SK-N-SH (cell line): ENCODE results near the gene UBE2S. TPM values are rescaled to one million over a fixed set of nuclear protein-coding genes. Genes with fewer than 3 reads are reported as not detected.

Source experiments
- CTCF ChIA-PET: fragments of 300-600, 350-600 bp; formaldehyde crosslinking; extraction: SDS; loops from one replicate; lab custom pipeline; 2021; lab: Yijun Ruan, JAX
- POLR2A ChIA-PET: fragments of 350-600 bp; sonication (Branson Sonifier 250); formaldehyde crosslinking; extraction: SDS; loops from one replicate; lab custom pipeline; 2020; ENCODE audit warnings: antibody characterized with exemption, inconsistent platforms; lab: Yijun Ruan, JAX
- DNase-seq: peaks from one replicate; pipeline ENCODE4 v3.0.0; 2012
- H2AFZ ChIP-seq: fragments of 200-600 bp; sonication (generic); 2 replicates; pipeline ENCODE4 v1.8.1; 2016; ENCODE audit warnings: antibody characterized with exemption, mild to moderate bottlenecking, low read depth
- H3F3A ChIP-seq: fragments of 200-600 bp; sonication (generic); replicated peaks from 2 replicates; pipeline ENCODE3; 2016; ENCODE audit warnings: antibody characterized with exemption, mild to moderate bottlenecking; ENCODE audit not compliant: insufficient read depth
- H3K27ac ChIP-seq, 2 experiments: fragments of 200-500 bp in 1 of 2; fragments of 200-600 bp in 1 of 2; sonication (Bioruptor generic) in 1 of 2; sonication (generic), shearing (Covaris generic) in 1 of 2; 2 replicates each; pipeline versions ENCODE4 v1.5.1 to v1.6.1; 2014 to 2016; ENCODE audit warnings: low read depth in 2 of 2, inconsistent platforms in 1 of 2, low read length in 1 of 2, mild to moderate bottlenecking in 1 of 2, mixed read lengths in 1 of 2
- H3K27me3 ChIP-seq: fragments of 200-600 bp; sonication (generic), shearing (Covaris generic); 2 replicates; pipeline ENCODE4 v1.6.1; 2016; ENCODE audit warnings: mixed run types; ENCODE audit not compliant: insufficient read depth
- H3K36me3 ChIP-seq, 2 experiments: fragments of 200-500 bp in 1 of 2; fragments of 200-600 bp in 1 of 2; sonication (Bioruptor generic) in 1 of 2; sonication (generic) in 1 of 2; replicated peaks in 1 of 2; 2 replicates each; pipeline versions ENCODE3 to v1.5.1; 2014 to 2016; ENCODE audit warnings: low read length in 1 of 2, mild to moderate bottlenecking in 1 of 2; ENCODE audit not compliant: insufficient read depth in 2 of 2, control insufficient read depth in 1 of 2
- H3K4me1 ChIP-seq, 2 experiments: fragments of 200-500 bp in 1 of 2; fragments of 200-600 bp in 1 of 2; sonication (Bioruptor generic) in 1 of 2; sonication (generic), shearing (Covaris generic) in 1 of 2; 2 replicates each; pipeline versions ENCODE4 v1.5.1 to v1.6.1; 2014 to 2016; ENCODE audit warnings: low read depth in 1 of 2, low read length in 1 of 2, mixed run types in 1 of 2; ENCODE audit not compliant: insufficient read depth in 2 of 2, control insufficient read depth in 1 of 2
- H3K4me2 ChIP-seq: fragments of 200-600 bp; sonication (generic), shearing (Covaris generic); 2 replicates; pipeline ENCODE4 v1.6.1; 2017; ENCODE audit warnings: mixed run types
- H3K4me3 ChIP-seq, 2 experiments: fragments of 200-500 bp in 1 of 2; fragments of 200-600 bp in 1 of 2; sonication (Bioruptor generic) in 1 of 2; sonication (generic), shearing (Covaris generic) in 1 of 2; 2 replicates each; pipeline versions ENCODE4 v1.5.1 to v1.8.1; 2014 to 2016; ENCODE audit warnings: low read depth in 2 of 2, inconsistent platforms in 1 of 2, low read length in 1 of 2, mild to moderate bottlenecking in 1 of 2, mixed read lengths in 1 of 2, moderate library complexity in 1 of 2
- H3K79me2 ChIP-seq: fragments of 200-600 bp; sonication (generic); 2 replicates; pipeline ENCODE4 v1.8.1; 2017; ENCODE audit warnings: mild to moderate bottlenecking; ENCODE audit not compliant: insufficient read depth
- H3K9ac ChIP-seq: fragments of 200-600 bp; sonication (generic); 2 replicates; pipeline ENCODE4 v1.6.1; 2017; ENCODE audit warnings: mixed run types
- H3K9me2 ChIP-seq: fragments of 200-600 bp; sonication (generic); 2 replicates; pipeline ENCODE4 v1.6.1; 2017; ENCODE audit warnings: mixed run types
- H3K9me3 ChIP-seq: fragments of 200-600 bp; sonication (generic); 2 replicates; pipeline ENCODE4 v1.6.1; 2017; ENCODE audit warnings: mixed run types, mild to moderate bottlenecking, moderate library complexity
- H4K20me1 ChIP-seq: fragments of 200-600 bp; sonication (generic); 2 replicates; pipeline ENCODE4 v1.6.1; 2017; ENCODE audit warnings: mild to moderate bottlenecking, mixed run types; ENCODE audit not compliant: insufficient read depth
- FOSL2 ChIP-seq: IDR thresholded peaks from 2 replicates; pipeline ENCODE4 v1.4.0; 2012; ENCODE audit warnings: low read depth, mild to moderate bottlenecking, moderate library complexity, borderline replicate concordance
- FOXJ3 ChIP-seq: sonication (generic); formaldehyde crosslinking; IDR thresholded peaks from 2 replicates; pipeline ENCODE4 v1.5.1; 2020; ENCODE audit warnings: mild to moderate bottlenecking, missing genetic modification reagents
- GABPA ChIP-seq: IDR thresholded peaks from 2 replicates; pipeline ENCODE4 v1.4.0; 2012; ENCODE audit warnings: low read depth, mild to moderate bottlenecking
- GATA2 ChIP-seq: sonication (generic); formaldehyde crosslinking; IDR thresholded peaks from 2 replicates; pipeline ENCODE4 v1.5.0; 2020; ENCODE audit warnings: mild to moderate bottlenecking, missing genetic modification reagents
- JUND ChIP-seq: IDR thresholded peaks from 2 replicates; pipeline ENCODE4 v1.4.0; 2012
- MAX ChIP-seq: IDR thresholded peaks from 2 replicates; pipeline ENCODE4 v1.4.0; 2012; ENCODE audit warnings: low read depth
- MEF2A ChIP-seq: IDR thresholded peaks from 2 replicates; pipeline ENCODE4 v1.4.0; 2012; ENCODE audit warnings: low read depth, borderline replicate concordance
- MXI1 ChIP-seq: IDR thresholded peaks from 2 replicates; pipeline ENCODE4 v1.6.1; 2012; ENCODE audit warnings: mild to moderate bottlenecking, low read depth, low read length, improper control_type of control experiment
- RCOR1 ChIP-seq: fragments of 150-350 bp; IDR thresholded peaks from 2 replicates; pipeline ENCODE4 v1.6.1; 2017; ENCODE audit warnings: antibody characterized with exemption, low read length
- RFX5 ChIP-seq: IDR thresholded peaks from 2 replicates; pipeline ENCODE4 v1.6.1; 2012; ENCODE audit warnings: mild to moderate bottlenecking, improper control_type of control experiment, low read length
- RXRA ChIP-seq: IDR thresholded peaks from 2 replicates; pipeline ENCODE4 v1.4.0; 2012; ENCODE audit warnings: low read depth, mild to moderate bottlenecking, borderline replicate concordance
- TCF12 ChIP-seq: IDR thresholded peaks from 2 replicates; pipeline ENCODE4 v1.4.0; 2012
- TEAD4 ChIP-seq: IDR thresholded peaks from 2 replicates; pipeline ENCODE4 v1.4.0; 2012; ENCODE audit warnings: mild to moderate bottlenecking, borderline replicate concordance; ENCODE audit not compliant: insufficient read depth
- ZBTB33 ChIP-seq: IDR thresholded peaks from 2 replicates; pipeline ENCODE4 v1.4.0; 2012; ENCODE audit warnings: low read depth, borderline replicate concordance
- WGBS: methylation state at CpG from one replicate; pipeline ENCODE4 v1.1.6; 2017; ENCODE audit warnings: low lambda C conversion rate; 5-methylcytosine and 5-hydroxymethylcytosine counted together
- polyA plus RNA-seq, 3 experiments: library from polyadenylated mRNA; depleted of rRNA; stranded (reverse); fragments of >200 nt; gene quantifications; 2 replicates each; pipeline ENCODE4 v1.2.3, GENCODE V29; 2012

UBE2S gene
- polyA plus RNA-seq, 1 of the 3 experiments (the other 2 are of a cell fraction) = 133 TPM

- TF ChIP-seq JUND = no peak
- TF ChIP-seq RXRA = no peak
These were observed 54.9 kb downstream of the UBE2S start (continued) for GRCh38 chr19:55352549-55353145.

- Histone ChIP-seq H3K27ac (no peak overlapping the region), H3K4me1 (peaks cover 0 to 17% of the 10 kb centered on the region in 2 experiments; a peak in 1 of 4 replicates), H3K4me3 (no peak overlapping the region), H3K36me3 (no peaks in the 10 kb centered on the region), H3K27me3 (peaks cover 38% of the 10 kb centered on the region), H3K4me2 (no peak overlapping the region), H3K9me3 (no peaks in the 10 kb centered on the region), H3F3A (peaks cover 15% of the 10 kb centered on the region), H3K9ac (no peak overlapping the region), H3K79me2 (no peaks in the 10 kb centered on the region), H3K9me2 (no peaks in the 10 kb centered on the region), H4K20me1 (no peaks in the 10 kb centered on the region), H2AFZ (no peak overlapping the region)
- ChIA-PET POLR2A (interaction anchor here (1.6 kb wide), 1 partner anchor 13 kb away, joined by 7 read pairs; the partner anchor contains the start of gene KMT5C), CTCF (interaction anchor here (1.0 to 2.5 kb wide), 4 partner anchors 11 to 50 kb away, joined by 3 to 9 read pairs (median 4); partner anchors contain the start of genes KMT5C and TMEM238)
- 83% methylated on average over 4 of the region's 6 CpGs for WGBS
- no peak for DNase-seq
- TF ChIP-seq FOSL2 = no peak
- TF ChIP-seq RXRA = no peak
- TF ChIP-seq MXI1 = no peak
- no peak for TF ChIP-seq ZBTB33
- no peak for TF ChIP-seq RFX5
- TF ChIP-seq FOXJ3 = no peak
- no peak for TF ChIP-seq TCF12
- TF ChIP-seq MEF2A = no peak
- TF ChIP-seq GABPA = no peak
- TF ChIP-seq JUND = no peak
- no peak for TF ChIP-seq GATA2
- no peak for TF ChIP-seq TEAD4
These were observed 55.5 kb downstream of the UBE2S start for GRCh38 chr19:55352040-55352439.

- H2AFZ ChIP-seq = no peak overlapping the region
- H3K79me2 ChIP-seq = no peaks in the 10 kb centered on the region
- peaks cover 0 to 17% of the 10 kb centered on the region in 2 experiments; a peak in 1 of 4 replicates for H3K4me1 ChIP-seq
- CTCF ChIA-PET = interaction anchor here (0.6 to 1.0 kb wide), 4 partner anchors 12 to 59 kb away, joined by 3 read pairs; no protein-coding TSS in a partner anchor
- peaks cover 31% of the 10 kb centered on the region for H3K27me3 ChIP-seq
- WGBS = 86% methylated on average over 8 of the region's 11 CpGs
- H3K4me3 ChIP-seq = no peak overlapping the region
- H3K4me2 ChIP-seq = no peak overlapping the region
- no peaks in the 10 kb centered on the region for H4K20me1 ChIP-seq
- H3K9ac ChIP-seq = no peak overlapping the region
- no peak overlapping the region for H3K27ac ChIP-seq
- no peak for TF ChIP-seq RCOR1
- no peak for TF ChIP-seq MXI1
- no peak for TF ChIP-seq FOXJ3
- TF ChIP-seq MAX = no peak
- TF ChIP-seq RXRA = no peak
- TF ChIP-seq, all 33 proteins: peak for 0
- no peak for DNase-seq
- H3K9me2 ChIP-seq = no peaks in the 10 kb centered on the region
- POLR2A ChIA-PET = interaction anchor here (0.5 kb wide), 1 partner anchor 10 kb away, joined by 3 read pairs; no protein-coding TSS in a partner anchor
- peaks cover 11% of the 10 kb centered on the region for H3F3A ChIP-seq
- H3K36me3 ChIP-seq = no peaks in the 10 kb centered on the region
- H3K9me3 ChIP-seq = no peaks in the 10 kb centered on the region
These were observed 56.8 kb downstream of the UBE2S start for GRCh38 chr19:55350620-55351315.
